ENCODE measurements around the gene PHOSPHO2.
A peak's percentile ranks its signal among the peaks of the same experiment; 100 is the strongest.

The PHOSPHO2 gene

DNA sequence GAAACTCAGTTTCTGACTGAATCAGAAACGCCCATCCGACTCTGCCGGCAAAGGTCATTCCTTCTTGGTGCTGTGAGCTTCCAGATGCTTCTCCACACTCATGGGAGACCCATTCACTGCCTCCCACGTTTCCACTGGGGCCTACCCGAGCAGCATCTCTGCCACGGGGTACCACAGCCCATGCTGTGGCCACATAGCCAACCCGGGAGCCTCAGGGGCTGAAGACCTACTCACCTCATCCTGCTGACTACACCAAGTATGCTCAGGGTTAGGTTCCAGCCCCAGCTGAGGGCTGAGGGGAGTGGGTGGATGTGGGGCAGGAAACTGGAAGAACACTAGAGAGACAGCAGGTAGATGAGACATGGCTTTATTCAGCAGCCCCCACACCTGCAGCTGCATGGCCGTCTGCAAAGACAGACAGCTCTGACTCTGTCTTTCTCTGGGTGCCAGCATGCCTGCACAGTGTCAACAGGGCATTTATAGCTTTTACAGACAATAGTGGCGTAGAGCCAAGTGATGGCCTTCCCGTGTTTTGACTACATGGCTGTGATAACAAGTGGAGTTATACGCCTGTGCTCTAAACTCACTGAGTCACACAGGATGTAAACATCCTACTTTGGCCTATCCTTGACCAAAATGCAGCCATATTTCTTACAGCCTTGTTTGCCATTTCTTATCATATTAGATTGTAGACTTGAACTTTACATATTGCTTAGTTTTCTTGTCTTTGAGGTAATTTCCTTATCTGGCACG is 22.8 kb downstream of the PHOSPHO2 start:
- no peak for DNase-seq (ENCODE audit: low read depth, low spot score)

GRCh38 chr2:169717691-169718063 is 23.4 kb downstream of the PHOSPHO2 start:
- DNase-seq (ENCODE audit: low read depth, low spot score): no peak

DNA sequence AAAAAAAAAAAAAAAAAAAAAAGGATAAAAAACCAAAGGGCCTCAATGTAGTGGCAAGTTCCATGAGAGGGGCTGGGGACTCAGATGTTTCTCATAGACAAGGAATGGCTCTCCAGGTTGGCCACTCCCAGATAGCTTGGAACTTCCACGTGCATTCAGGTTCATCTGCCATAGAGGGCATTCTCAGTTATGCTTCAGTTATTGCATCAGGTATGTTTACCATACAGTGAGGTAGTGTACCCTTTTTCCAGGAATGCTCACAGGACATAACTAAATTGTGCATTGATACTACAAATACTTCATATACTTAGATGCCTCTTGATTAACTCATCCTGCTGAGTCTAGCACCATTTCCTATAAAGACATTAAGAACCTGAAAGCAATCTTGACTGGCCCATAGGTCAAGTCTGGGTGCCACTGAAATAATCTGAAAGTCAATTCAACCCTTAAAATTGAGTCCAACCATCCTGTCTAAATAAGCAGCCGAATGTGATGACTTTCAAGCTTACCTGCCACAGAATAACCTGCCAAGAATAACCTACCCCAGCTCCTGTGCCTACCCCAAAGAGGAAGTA is 24.7 kb downstream of the PHOSPHO2 start:
- DNase-seq (ENCODE audit: low read depth, low spot score): no peak

DNA sequence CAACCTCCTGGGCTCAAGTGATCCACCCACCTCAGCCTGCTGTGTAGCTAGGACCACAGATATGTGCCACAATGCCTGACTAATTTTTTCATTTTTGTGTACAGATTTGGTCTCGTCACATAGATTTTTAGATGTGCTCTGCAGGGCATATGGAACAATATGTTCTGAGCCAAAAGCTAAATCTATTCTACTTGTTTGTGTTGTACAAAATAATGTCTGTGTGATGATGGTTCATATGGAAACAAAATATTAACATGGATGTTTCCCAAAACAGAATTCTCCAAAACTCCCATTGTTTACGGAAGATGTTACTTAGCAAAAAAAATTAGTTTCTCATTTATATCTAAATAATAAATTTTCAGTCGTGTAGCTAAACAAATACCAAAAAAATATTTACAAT is 26.7 kb downstream of the PHOSPHO2 start:
- DNase-seq (ENCODE audit: low read depth, low spot score): no peak

DNA sequence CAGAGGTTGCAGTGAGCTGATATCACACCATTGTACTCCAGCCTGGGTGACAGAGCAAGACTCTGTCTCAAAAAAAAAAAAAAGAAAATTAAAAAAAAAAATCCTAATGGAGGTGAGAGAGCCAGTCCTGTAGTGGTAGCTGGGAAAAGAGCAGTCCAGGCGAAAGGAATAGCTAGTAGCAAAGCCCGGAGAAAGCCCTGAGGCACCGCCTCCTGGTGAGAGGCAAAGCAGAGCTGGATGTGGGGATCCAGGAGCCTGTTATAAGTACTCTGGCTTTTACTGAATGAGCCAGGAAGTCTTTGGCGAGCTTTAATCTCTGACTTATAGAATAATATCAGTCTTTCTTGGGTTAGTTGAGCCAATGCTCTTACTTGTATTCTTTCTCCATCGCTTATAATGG is 32.8 kb downstream of the PHOSPHO2 start:
- DNase-seq (ENCODE audit: low read depth, low spot score): peak; percentile 73

DNA sequence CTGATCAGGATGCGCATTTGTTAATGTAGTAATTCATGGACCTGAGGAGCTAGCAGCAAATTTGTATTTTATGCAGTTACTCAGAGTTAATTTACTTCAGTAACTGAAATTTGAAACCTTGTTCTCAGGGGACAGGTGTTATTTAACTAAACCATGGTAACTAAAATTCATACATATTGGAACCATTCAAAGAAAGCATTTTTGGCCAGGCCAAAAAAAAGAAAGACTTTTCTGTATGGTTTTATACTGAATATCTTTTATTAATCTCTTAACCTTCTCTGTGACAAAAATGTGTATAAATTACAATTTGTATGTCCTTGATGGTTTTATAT is 35.0 kb downstream of the PHOSPHO2 start:
- DNase-seq (ENCODE audit: low read depth, low spot score): no peak

DNA sequence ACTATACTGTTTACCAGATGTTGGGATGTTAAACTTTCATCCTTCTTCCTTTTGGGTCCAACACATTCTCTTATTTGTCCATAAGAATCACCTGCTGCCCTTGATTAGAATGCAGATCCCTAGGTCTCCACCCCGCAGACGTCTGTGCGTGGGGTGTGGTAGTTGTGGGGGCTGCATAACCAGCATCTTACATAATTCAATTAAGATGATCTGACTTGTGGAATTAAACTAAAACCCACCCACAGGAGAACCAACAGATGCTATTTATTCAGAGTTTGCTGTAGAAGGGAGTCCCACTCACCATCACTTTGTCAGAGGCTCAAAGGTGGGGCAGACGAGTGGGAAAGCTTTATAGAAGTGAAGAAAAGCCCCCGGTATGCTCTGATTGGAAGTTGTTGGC is 37.8 kb downstream of the PHOSPHO2 start:
- DNase-seq (ENCODE audit: low read depth, low spot score): no peak

DNA sequence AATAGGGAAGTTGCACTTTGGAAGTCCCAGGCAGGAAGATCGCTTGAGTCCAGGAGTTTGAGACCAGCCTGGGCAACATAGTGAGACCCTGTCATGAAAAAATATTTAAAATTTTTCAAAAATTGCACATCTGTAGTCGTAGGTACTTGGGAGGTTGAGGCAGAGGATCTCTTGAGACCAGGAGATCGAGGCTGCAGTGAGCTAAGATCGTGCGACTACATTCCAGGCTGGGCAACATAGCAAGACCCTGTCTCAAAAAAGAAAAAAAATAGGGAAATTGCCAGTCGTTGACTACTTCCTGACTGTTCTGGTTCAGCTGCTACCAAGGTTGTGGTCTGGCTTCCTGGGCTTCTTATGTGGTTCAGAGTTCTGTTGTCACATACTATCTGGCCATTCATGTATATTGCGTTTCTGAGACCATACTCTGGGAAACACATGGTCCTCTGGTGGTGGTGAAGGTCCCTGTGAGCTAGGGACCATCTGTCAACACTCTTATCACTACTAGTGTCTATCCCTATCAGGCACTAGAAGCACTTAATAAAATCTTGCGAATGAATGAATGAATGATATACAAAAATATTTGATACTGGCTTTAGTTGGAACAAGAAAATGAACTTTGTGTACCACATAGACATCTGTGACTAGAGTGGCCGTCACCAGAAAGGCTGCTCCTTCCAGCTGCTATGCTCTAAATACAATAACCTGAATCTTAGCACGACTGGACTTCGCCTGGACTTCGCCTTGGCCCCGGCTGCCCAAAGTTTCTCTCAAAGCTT is 38.5 kb downstream of the PHOSPHO2 start:
- DNase-seq (ENCODE audit: low read depth, low spot score): no peak

GRCh38 chr2:169734169-169734847 is 40.0 kb downstream of the PHOSPHO2 start:
- DNase-seq (ENCODE audit: low read depth, low spot score): peak; percentile 48

- DNase-seq (ENCODE audit: low read depth, low spot score): no peak
Measured at GRCh38 chr2:169735623-169736022, 41.4 kb downstream of the PHOSPHO2 start.

GRCh38 chr2:169736902-169737301 is 42.6 kb downstream of the PHOSPHO2 start:
- peak; percentile 48 for DNase-seq (ENCODE audit: low read depth, low spot score)

DNA sequence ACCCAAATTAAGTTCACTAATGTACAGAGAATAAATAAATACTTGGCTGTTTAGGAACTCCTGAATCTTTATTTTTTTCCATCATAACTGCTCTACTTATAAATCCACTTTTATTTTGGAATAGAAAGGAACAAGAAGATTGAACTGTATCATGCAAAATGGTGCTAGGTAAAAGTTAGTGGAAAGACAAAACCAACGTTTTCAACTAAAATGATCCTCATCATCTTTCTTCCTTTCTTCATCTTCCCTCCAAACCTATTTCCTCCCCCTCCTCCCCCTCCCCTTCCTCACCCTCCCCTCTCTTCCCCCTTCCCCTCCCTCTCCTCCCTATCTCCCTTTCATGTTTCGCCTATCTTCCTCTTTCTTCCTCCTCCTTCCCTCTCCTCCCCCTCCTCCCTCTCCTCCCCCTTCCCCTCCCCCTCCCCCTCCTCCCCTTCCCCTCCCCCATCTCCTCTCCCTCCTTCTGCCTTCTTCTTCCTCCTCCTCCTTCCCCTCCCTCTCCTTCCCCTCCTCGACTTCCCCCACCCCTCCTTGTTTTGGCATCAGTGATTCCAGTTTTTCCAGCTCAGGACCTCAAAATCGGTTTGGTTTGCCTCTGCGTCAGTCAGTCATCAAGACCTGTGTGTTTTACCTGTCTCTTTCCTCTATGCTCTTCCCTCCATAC is 44.4 kb downstream of the PHOSPHO2 start:
- no peak for DNase-seq (ENCODE audit: low read depth, low spot score)

- no peak for DNase-seq (ENCODE audit: low read depth, low spot score)
Measured at GRCh38 chr2:169739351-169739750, 45.1 kb downstream of the PHOSPHO2 start.

DNA sequence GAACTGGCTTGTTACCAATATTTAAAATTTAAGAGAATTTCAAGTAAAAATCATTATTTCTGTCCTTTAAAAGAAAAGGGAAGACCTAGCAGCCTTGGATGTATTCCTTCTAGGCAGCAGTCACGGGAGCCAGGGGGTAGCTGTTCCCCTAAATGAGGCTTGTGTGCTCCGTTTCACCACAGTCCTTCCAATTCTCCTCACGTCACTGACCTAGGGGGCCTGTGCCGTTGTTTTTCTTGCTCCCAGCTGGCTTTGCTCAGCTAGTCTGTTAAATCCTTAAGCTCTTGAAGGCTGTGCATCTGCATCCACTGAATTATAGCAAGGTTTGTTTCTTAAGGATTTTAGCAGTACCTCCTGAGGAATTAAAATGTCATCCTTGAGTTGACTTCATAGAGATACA is 49.3 kb downstream of the PHOSPHO2 start:
- no peak for DNase-seq (ENCODE audit: low read depth, low spot score)

DNA sequence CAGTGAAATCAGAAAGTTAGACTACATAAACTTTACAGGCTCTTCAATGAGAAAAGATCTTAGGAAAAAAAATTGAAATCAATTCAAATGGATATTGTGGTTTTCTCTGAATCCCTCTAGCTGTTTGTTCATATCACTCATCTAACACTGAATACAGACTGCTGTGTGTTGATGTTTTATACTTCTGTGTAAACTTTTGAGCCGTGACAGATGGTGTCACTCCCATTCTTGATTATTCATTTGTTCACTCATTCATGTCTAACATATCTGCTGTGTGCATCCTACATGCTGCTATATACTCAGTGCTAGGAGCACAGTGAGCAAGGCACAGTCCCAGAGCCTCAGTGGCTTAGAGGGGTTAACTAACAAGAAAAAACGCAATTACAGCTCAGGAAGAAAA is 52.0 kb downstream of the PHOSPHO2 start:
- DNase-seq (ENCODE audit: low read depth, low spot score): no peak

DNA sequence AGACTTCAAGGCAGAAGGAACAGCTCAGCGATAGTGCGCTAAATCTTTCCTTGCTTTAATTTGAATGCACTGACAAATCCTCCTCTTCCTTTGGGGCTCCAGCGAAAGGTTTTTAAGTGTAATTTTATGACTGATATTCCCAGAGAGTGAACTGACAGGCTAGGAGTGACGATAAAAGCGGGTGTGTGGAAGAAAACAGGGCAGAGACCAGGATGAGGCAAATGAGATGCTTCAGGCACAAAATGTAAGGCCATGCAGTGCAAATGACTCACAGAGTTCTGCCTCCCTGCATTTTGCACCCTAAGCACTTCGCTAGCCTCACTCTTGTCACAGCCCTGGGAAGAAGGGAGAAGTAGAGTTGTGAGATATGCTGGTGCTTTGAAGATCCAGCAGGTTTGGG is 54.0 kb downstream of the PHOSPHO2 start:
- no peak for DNase-seq (ENCODE audit: low read depth, low spot score)

Measured in ELF-1 (cell line).